A549 treated with CpdA at 1 μM for 4 hours (cell line): ENCODE measurements around the gene TMEM167B. TPM values are rescaled to one million over a fixed set of nuclear protein-coding genes. Genes with fewer than 3 reads are reported as not detected.

Experiments
- total RNA-seq: library from RNA; stranded (reverse); fragments of 200-300 nt; extraction: Qiagen RNA extraction; gene quantifications from 5 replicates; pipeline ENCODE4 v1.2.3, GENCODE V29; 2022; ENCODE audit warnings: low read depth

TMEM167B gene
- 9.1 to 13.3 TPM (median 9.7 TPM) in 5 replicates for total RNA-seq

DNA sequence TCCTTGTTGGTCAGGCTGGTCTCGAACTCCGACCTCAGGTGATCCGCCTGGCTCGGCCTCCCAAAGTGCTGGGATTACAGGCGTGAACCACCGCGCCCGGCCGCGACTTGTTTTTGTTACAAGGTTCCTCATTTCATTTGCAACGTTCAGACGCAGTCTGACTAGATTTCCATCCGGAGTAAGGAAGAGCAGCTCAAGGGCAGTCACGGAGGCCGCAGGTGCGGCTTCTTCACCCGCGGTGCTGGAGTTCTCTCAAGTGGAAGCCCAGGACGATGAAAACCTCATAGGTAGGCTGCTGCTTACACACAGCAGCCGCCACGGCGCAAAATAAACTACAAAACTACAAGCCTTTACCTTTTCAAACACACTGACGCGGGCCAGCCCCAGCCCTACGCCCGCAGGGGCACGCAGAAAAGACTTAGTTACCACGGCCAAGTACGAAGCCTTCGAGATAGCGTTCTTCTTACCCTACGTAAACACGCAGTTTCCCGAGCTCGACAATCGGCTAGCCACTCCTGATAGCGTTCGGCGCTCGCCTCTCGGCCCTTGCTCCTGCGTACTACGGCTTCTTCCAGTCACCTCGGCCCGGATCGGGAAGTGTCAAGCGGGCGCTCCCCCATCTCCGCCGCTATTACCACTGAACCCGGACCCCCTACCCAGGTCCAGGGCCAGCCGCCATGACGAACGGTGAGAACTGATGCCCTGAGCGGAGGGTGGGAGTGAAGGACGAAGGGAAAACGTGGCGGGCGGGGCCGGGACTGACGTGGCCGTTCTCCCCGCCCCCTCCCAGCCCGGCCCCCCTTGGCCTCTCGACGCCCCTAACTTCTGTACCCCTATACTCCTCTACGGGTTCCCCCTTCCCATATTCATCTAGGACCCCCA, at the start of gene TMEM167B:
Gene TMEM167B (plus strand): TSS at position 569 of the 882 bp plus-strand sequence. CDS start 109 bp downstream, at position 678.

DNA sequence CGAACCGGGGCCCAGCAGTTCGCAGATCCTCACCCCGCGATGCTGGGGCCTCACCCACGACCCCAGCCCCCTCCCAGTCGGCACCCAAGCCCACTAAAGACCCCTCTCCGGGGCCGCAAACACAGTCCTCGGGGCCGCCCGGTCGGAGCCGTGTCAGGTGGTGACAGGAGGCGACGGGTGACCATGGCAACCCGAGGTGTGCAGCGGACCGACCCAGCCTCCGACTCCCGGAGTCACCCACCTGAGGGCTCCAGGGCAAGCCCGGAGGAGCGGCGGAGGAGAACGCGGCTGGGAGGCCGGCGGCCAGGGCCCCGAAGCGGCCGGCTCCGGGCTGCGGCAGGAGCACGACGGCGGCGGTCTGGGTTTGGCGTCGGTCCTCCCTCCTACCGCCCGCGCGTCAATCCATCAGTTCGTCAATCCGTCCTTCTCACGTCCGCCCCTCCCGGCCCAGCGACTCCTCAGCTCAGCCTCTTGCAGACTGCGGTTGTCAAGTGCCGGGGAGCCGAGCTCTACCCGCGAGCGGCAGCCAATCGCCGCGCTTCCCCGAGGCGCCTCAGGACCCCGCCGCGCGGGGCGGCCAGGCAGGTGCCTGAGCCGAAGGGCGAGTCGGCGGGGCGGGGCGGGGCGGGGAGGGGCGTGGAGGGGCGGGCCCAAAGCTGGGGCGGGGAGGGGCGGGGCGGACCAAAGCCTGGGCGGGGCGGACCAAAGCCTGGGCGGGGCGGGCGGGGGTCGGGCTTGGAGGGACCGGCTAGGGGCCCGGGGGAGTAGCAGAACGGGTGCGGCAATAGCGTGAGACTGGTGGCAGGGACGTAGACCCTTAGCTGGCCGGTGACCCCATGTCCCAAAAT, 48.7 kb upstream of the TMEM167B start, which contains the start of gene WDR47:
Gene WDR47 (minus strand): TSS at position 482 of the 848 bp plus-strand sequence. CDS start 18,590 bp downstream, outside the sequence.

GRCh38 chr1:109075531-109076490, 14.8 kb upstream of the TMEM167B start, which contains the start of gene TAF13:
TAF13 (minus strand) TSS chr1:109076003; CDS start chr1:109075947, 56 bp downstream.

GRCh38 chr1:109113590-109114341, 23.2 kb downstream of the TMEM167B start, which contains the start of gene ELAPOR1:
ELAPOR1 (plus strand) TSS chr1:109114115; CDS start chr1:109114184, 69 bp downstream.

Other genes starting within 250 kb of the TMEM167B start
- gene AKNAD1, start 233.7 kb upstream of the TMEM167B start, total RNA-seq = 0.46 to 1.5 TPM (median 0.74 TPM) in 5 replicates
- 12.0 to 17.7 TPM (median 16.1 TPM) in 5 replicates for gene GPSM2, start 213.8 kb upstream of the TMEM167B start, total RNA-seq
- gene CLCC1, start 127.3 kb upstream of the TMEM167B start, total RNA-seq = 16.3 to 17.5 TPM (median 17.3 TPM) in 5 replicates
- gene WDR47, start 48.7 kb upstream of the TMEM167B start, total RNA-seq = 5.4 to 7.7 TPM (median 6.6 TPM) in 5 replicates
- 22.8 to 38.9 TPM (median 26.2 TPM) in 5 replicates for gene TAF13, start 14.8 kb upstream of the TMEM167B start, total RNA-seq
- 0.43 to 1.1 TPM (median 0.51 TPM) in 5 replicates for gene ELAPOR1, start 23.4 kb downstream of the TMEM167B start, total RNA-seq
- gene SARS1, start 123.2 kb downstream of the TMEM167B start, total RNA-seq = 97.7 to 110 TPM (median 104 TPM) in 5 replicates
- gene CELSR2, start 158.8 kb downstream of the TMEM167B start, total RNA-seq = 3.8 to 6.4 TPM (median 5.5 TPM) in 5 replicates
- gene PSRC1, start 192.4 kb downstream of the TMEM167B start, total RNA-seq = 21.3 to 26.8 TPM (median 24.2 TPM) in 5 replicates
- gene MYBPHL, start 216.2 kb downstream of the TMEM167B start, total RNA-seq = not detected in 5 replicates